ENCODE measurements around the gene ANKRD29.

ANKRD29 gene

GRCh38 chr18:23662309-23663263 lies at the start of gene ANKRD29:
ANKRD29 (minus strand) TSS chr18:23662911; CDS start chr18:23662730, 181 bp downstream.
- peak in 2 of 3 donors; percentile 9 to 12 for DNase-seq (ENCODE audit: low read depth in 3 of 3, low spot score in 1 of 3)

GRCh38 chr18:23712445-23712844 lies 49.7 kb upstream of the ANKRD29 start:
- DNase-seq (ENCODE audit: low read depth in 3 of 3, low spot score in 1 of 3) = no peak

- DNase-seq (ENCODE audit: low read depth in 3 of 3, low spot score in 1 of 3) = no peak
Measured at GRCh38 chr18:23711426-23711825, 48.7 kb upstream of the ANKRD29 start.

GRCh38 chr18:23710946-23711345 lies 48.2 kb upstream of the ANKRD29 start:
- no peak for DNase-seq (ENCODE audit: low read depth in 3 of 3, low spot score in 1 of 3)

GRCh38 chr18:23710068-23710527 lies 47.4 kb upstream of the ANKRD29 start:
- DNase-seq (ENCODE audit: low read depth in 3 of 3, low spot score in 1 of 3) = no peak

GRCh38 chr18:23706971-23707640 lies 44.4 kb upstream of the ANKRD29 start:
- DNase-seq (ENCODE audit: low read depth in 3 of 3, low spot score in 1 of 3) = no peak

GRCh38 chr18:23704806-23705205 lies 42.1 kb upstream of the ANKRD29 start:
- DNase-seq (ENCODE audit: low read depth in 3 of 3, low spot score in 1 of 3) = no peak

GRCh38 chr18:23703987-23704384 lies 41.3 kb upstream of the ANKRD29 start:
- DNase-seq (ENCODE audit: low read depth in 3 of 3, low spot score in 1 of 3) = no peak

- no peak for DNase-seq (ENCODE audit: low read depth in 3 of 3, low spot score in 1 of 3)
Measured at GRCh38 chr18:23703057-23703986, 40.6 kb upstream of the ANKRD29 start.

- no peak for DNase-seq (ENCODE audit: low read depth in 3 of 3, low spot score in 1 of 3)
Measured at GRCh38 chr18:23702606-23703005, 39.9 kb upstream of the ANKRD29 start.

GRCh38 chr18:23701544-23702064 lies 38.9 kb upstream of the ANKRD29 start:
- no peak for DNase-seq (ENCODE audit: low read depth in 3 of 3, low spot score in 1 of 3)

GRCh38 chr18:23701017-23701416 lies 38.3 kb upstream of the ANKRD29 start:
- no peak for DNase-seq (ENCODE audit: low read depth in 3 of 3, low spot score in 1 of 3)

GRCh38 chr18:23694637-23695430 lies 32.1 kb upstream of the ANKRD29 start:
- DNase-seq (ENCODE audit: low read depth in 3 of 3, low spot score in 1 of 3) = no peak

- no peak for DNase-seq (ENCODE audit: low read depth in 3 of 3, low spot score in 1 of 3)
Measured at GRCh38 chr18:23693846-23694245, 31.1 kb upstream of the ANKRD29 start.

- no peak for DNase-seq (ENCODE audit: low read depth in 3 of 3, low spot score in 1 of 3)
Measured at GRCh38 chr18:23690505-23691068, 27.9 kb upstream of the ANKRD29 start.

- DNase-seq (ENCODE audit: low read depth in 3 of 3, low spot score in 1 of 3) = peak in 1 of 3 donors; percentile 4
Measured at GRCh38 chr18:23689616-23690504, 27.1 kb upstream of the ANKRD29 start.

- DNase-seq (ENCODE audit: low read depth in 3 of 3, low spot score in 1 of 3) = peak in 1 of 3 donors; percentile 7
Measured at GRCh38 chr18:23689031-23689615, 26.4 kb upstream of the ANKRD29 start, which contains the start of gene LAMA3. LAMA3 (plus strand) TSS chr18:23689453; CDS start chr18:23689684, 231 bp downstream.

- no peak for DNase-seq (ENCODE audit: low read depth in 3 of 3, low spot score in 1 of 3)
Measured at GRCh38 chr18:23688528-23688927, 25.8 kb upstream of the ANKRD29 start.
